GM12878 (cell line): ENCODE measurements around the gene AXIN1. TPM values are rescaled to one million over a fixed set of nuclear protein-coding genes. Genes with fewer than 3 reads are reported as not detected.

Experiments
- BCL3 ChIP-seq: IDR thresholded peaks from 2 replicates; pipeline ENCODE4 v1.6.1; 2011; ENCODE audit warnings: borderline replicate concordance, low read depth, mild to moderate bottlenecking, moderate library complexity, low read length; ENCODE audit not compliant: insufficient read depth, poor library complexity, severe bottlenecking
- CTCF ChIP-seq, 3 experiments: IDR thresholded peaks in 2 of 3; conservative IDR thresholded peaks in 1 of 3; 2 replicates each; pipeline ENCODE4 v1.5.1; 2011; ENCODE audit warnings: low read depth in 3 of 3, low read length in 3 of 3, mild to moderate bottlenecking in 3 of 3, control low read depth in 2 of 3, moderate library complexity in 2 of 3, inconsistent platforms in 1 of 3, mixed read lengths in 1 of 3; ENCODE audit not compliant: control insufficient read depth in 2 of 3, insufficient read depth in 1 of 3; ENCODE audit errors: extremely low read depth in 1 of 3
- PAX8 ChIP-seq: fragments of 450-650 bp; IDR thresholded peaks from 2 replicates; pipeline ENCODE4 v1.6.1; 2017; ENCODE audit warnings: mild to moderate bottlenecking, moderate library complexity
- REST ChIP-seq: IDR thresholded peaks from 2 replicates; pipeline ENCODE4 v1.6.1; 2012; ENCODE audit warnings: mild to moderate bottlenecking, low read depth, low read length
- USF2 ChIP-seq: IDR thresholded peaks from 2 replicates; pipeline ENCODE4 v1.6.1; 2011; ENCODE audit warnings: low read depth, low read length, improper control_type of control experiment, borderline replicate concordance
- polyA plus RNA-seq, 11 experiments: library from polyadenylated mRNA; depleted of rRNA in 4 of 11; unstranded in 6 of 11; stranded (reverse) in 5 of 11; fragments of >200 nt; fragmentation: Nextera tagmentation in 4 of 11; fragmentation: Illumina TruSeq in 1 of 11; extraction: Ambion mirVana in 4 of 11; extraction: Trizol in 1 of 11; gene quantifications; 1 replicate in 1 of 11; 2 replicates in 10 of 11; pipeline versions ENCODE4 v1.2.1 to v1.2.3, GENCODE V29; 2011 to 2016; ENCODE audit warnings: inconsistent platforms in 2 of 11, missing spikeins in 2 of 11, low read depth in 1 of 11
- total RNA-seq, 4 experiments: library from RNA; depleted of rRNA in 3 of 4; stranded (reverse); fragments of >200 nt in 3 of 4; fragmentation: Illumina TruSeq in 1 of 4; extraction: Trizol in 1 of 4; gene quantifications; 2 replicates each; pipeline versions ENCODE4 v1.2.1 to v1.2.3, GENCODE V29; 2013 to 2021

AXIN1 gene
- total and polyA plus RNA-seq, 10 of the 15 experiments (the other 5 are each of a cell fraction or from before 2014, with no cell fraction given) = 0.26 to 27.1 (median 7.7) TPM

- TF ChIP-seq PAX8 (no peak), BCL3 (no peak), USF2 (no peak), CTCF (IDR thresholded peaks at IDR 0.05 in 2 of 3, conservative IDR thresholded peaks at IDR 0.05 in 1 of 3; ENCODE audit: control insufficient read depth in 2 of 3, extremely low read depth in 1 of 3, insufficient read depth in 1 of 3, low read depth in 3 of 3, low read length in 3 of 3) (no peak), REST (no peak)
- TF ChIP-seq, all 136 proteins: peak for 0
Observed at GRCh38 chr16:273547-274421, 78.7 kb downstream of the AXIN1 start (continued).
